PC-9 (cell line): ENCODE results near the gene TRAF3. TPM values are rescaled to one million over a fixed set of nuclear protein-coding genes. Genes with fewer than 3 reads are reported as not detected.
"Not testable (repeated sequence)": the region's sequence is repeated elsewhere in the genome, so short reads cannot be mapped to it uniquely, and the experiment has no call there.

Experiments
- BruUV-seq: library from RNA; stranded (reverse); fragments of 400-500 nt; replicated peaks from 2 replicates; lab custom pipeline; 2021; lab: Mats Ljungman, UMichigan
- CTCF ChIA-PET: fragments of 300-600 bp; sonication (Branson Sonifier 250); formaldehyde crosslinking; loops from one replicate; lab custom pipeline; 2022; ENCODE audit warnings: antibody characterized with exemption; lab: Charles Lee
- POLR2A ChIA-PET: fragments of 300-600 bp; sonication (Branson Sonifier 250); formaldehyde crosslinking; loops from one replicate; lab custom pipeline; 2022; ENCODE audit warnings: antibody characterized with exemption; ENCODE audit not compliant: unreplicated experiment; lab: Charles Lee
- DNase-seq, 2 experiments: peaks; one replicate each; pipeline versions ENCODE4 v3.0.0 to v3.0.0-alpha.2; 2015 to 2022; ENCODE audit warnings: mixed read lengths in 1 of 2
- H2AFZ ChIP-seq: fragments of 200-600 bp; sonication (generic); 2 replicates; pipeline ENCODE4 v1.8.1; 2017; ENCODE audit warnings: antibody characterized with exemption
- H3F3A ChIP-seq: fragments of 200-600 bp; sonication (generic); 2 replicates; pipeline ENCODE4 v1.8.1; 2017; ENCODE audit warnings: antibody characterized with exemption, mild to moderate bottlenecking, low read depth; ENCODE audit not compliant: insufficient read depth
- H3K27ac ChIP-seq: fragments of 200-600 bp; sonication (generic); 2 replicates; pipeline ENCODE4 v1.6.1; 2016; ENCODE audit warnings: mixed run types
- H3K27me3 ChIP-seq: fragments of 200-600 bp; sonication (generic); 2 replicates; pipeline ENCODE4 v1.6.1; 2016; ENCODE audit warnings: low read depth, mixed run types; ENCODE audit not compliant: insufficient read depth
- H3K36me3 ChIP-seq: fragments of 200-600 bp; sonication (generic); 2 replicates; pipeline ENCODE4 v1.6.1; 2016; ENCODE audit warnings: low read depth, mixed run types
- H3K4me1 ChIP-seq: fragments of 200-600 bp; sonication (generic); replicated peaks from 2 replicates; pipeline ENCODE4 v1.6.1; 2016; ENCODE audit warnings: mixed run types; ENCODE audit not compliant: insufficient read depth
- H3K4me2 ChIP-seq: fragments of 200-600 bp; sonication (generic); 2 replicates; pipeline ENCODE4 v1.6.1; 2017; ENCODE audit warnings: mixed run types
- H3K4me3 ChIP-seq: fragments of 200-600 bp; sonication (generic); 2 replicates; pipeline ENCODE4 v1.6.1; 2016; ENCODE audit warnings: mixed run types
- H3K79me2 ChIP-seq: fragments of 200-600 bp; sonication (generic); 2 replicates; pipeline ENCODE4 v1.6.1; 2017; ENCODE audit warnings: low read depth, mixed run types
- H3K9me2 ChIP-seq: fragments of 200-600 bp; sonication (generic); 2 replicates; pipeline ENCODE4 v1.8.1; 2017; ENCODE audit warnings: mild to moderate bottlenecking; ENCODE audit not compliant: insufficient read depth
- H3K9me3 ChIP-seq: fragments of 200-600 bp; sonication (generic); 2 replicates; pipeline ENCODE4 v1.8.1; 2016; ENCODE audit warnings: low read depth; ENCODE audit not compliant: insufficient read depth
- H4K20me1 ChIP-seq: fragments of 200-600 bp; sonication (generic); 2 replicates; pipeline ENCODE4 v1.8.1; 2017; ENCODE audit not compliant: insufficient read depth
- CTCF ChIP-seq: fragments of 200-600 bp; sonication (generic); conservative IDR thresholded peaks from 2 replicates; pipeline ENCODE4 v1.6.1; 2017; ENCODE audit warnings: mixed run types, antibody characterized with exemption, mild to moderate bottlenecking, moderate library complexity
- EZH2 ChIP-seq: fragments of 200-600 bp; sonication (generic); IDR thresholded peaks from 2 replicates; pipeline ENCODE4 v1.8.0; 2017; ENCODE audit warnings: antibody characterized with exemption, low read depth
- intact Hi-C: fragments of 100-400 bp; cut with micrococcal nuclease; formaldehyde crosslinking; loops from one replicate; pipeline ENCODE4 v1.10.0; 2022; ENCODE audit not compliant: unreplicated experiment
- total RNA-seq: library from RNA; stranded (reverse); gene quantifications from 2 replicates; pipeline ENCODE4 v1.2.3, GENCODE V29; 2021

Gene TRAF3
- total RNA-seq, 1 experiment from 2014 or later, result 41.3 TPM

- no peak overlapping the region for H2AFZ ChIP-seq
- H4K20me1 ChIP-seq, result peaks cover 4% of the 10 kb centered on the region; the same call in 1 of the 2 replicates
- no TSS peak for BruUV-seq
- no peaks in the 10 kb centered on the region for H3K36me3 ChIP-seq
- no peak overlapping the region for H3K4me2 ChIP-seq
- no peak overlapping the region for H3K27ac ChIP-seq
- peaks cover 47% of the 10 kb centered on the region for H3K79me2 ChIP-seq
- H3F3A ChIP-seq, result peaks cover 8% of the 10 kb centered on the region; the same call in 1 of the 2 replicates
- no peak overlapping the region for H3K4me3 ChIP-seq
- DNase-seq, result no peak
- no peak for TF ChIP-seq EZH2
- no peak for TF ChIP-seq CTCF
- peaks cover 14% of the 10 kb centered on the region for H3K4me1 ChIP-seq
- H3K27me3 ChIP-seq, result no peaks in the 10 kb centered on the region
- no peaks in the 10 kb centered on the region for H3K9me2 ChIP-seq
- no peaks in the 10 kb centered on the region for H3K9me3 ChIP-seq
- ChIA-PET POLR2A (no interaction called here), CTCF (interaction anchor here (0.7 kb wide), 1 partner anchor 61 kb away, joined by 3 read pairs; no protein-coding TSS in a partner anchor)
- intact Hi-C loops, result no loop called here
Observed at GRCh38 chr14:102822311-102822863, 45.1 kb downstream of the TRAF3 start.

GRCh38 chr14:102822887-102823286 lies 45.6 kb downstream of the TRAF3 start:
- H3K9me2 ChIP-seq, H3K4me2 ChIP-seq, H3F3A ChIP-seq, intact Hi-C loops, H3K4me3 ChIP-seq, H4K20me1 ChIP-seq, H3K36me3 ChIP-seq, H2AFZ ChIP-seq, H3K27me3 ChIP-seq, H3K27ac ChIP-seq, H3K9me3 ChIP-seq, POLR2A ChIA-PET, DNase-seq, BruUV-seq: not testable (repeated sequence)
- CTCF ChIA-PET, result interaction anchor here (0.7 kb wide), 1 partner anchor 60 kb away, joined by 3 read pairs; no protein-coding TSS in a partner anchor
- peaks cover 50% of the 10 kb centered on the region for H3K79me2 ChIP-seq
- H3K4me1 ChIP-seq, result peaks cover 19% of the 10 kb centered on the region

GRCh38 chr14:102823546-102823945 lies 46.3 kb downstream of the TRAF3 start:
- no peak for DNase-seq
- peaks cover 57% of the 10 kb centered on the region for H3K79me2 ChIP-seq
- CTCF ChIA-PET, result no interaction called here
- no peak overlapping the region for H3K4me2 ChIP-seq
- no peaks in the 10 kb centered on the region for H3K9me2 ChIP-seq
- no TSS peak for BruUV-seq
- no peak overlapping the region for H3K27ac ChIP-seq
- H3K9me3 ChIP-seq, result no peaks in the 10 kb centered on the region
- no peaks in the 10 kb centered on the region for H3K27me3 ChIP-seq
- peaks cover 11% of the 10 kb centered on the region; the same call in 1 of the 2 replicates for H3F3A ChIP-seq
- POLR2A ChIA-PET, result no interaction called here
- no peak overlapping the region for H3K4me3 ChIP-seq
- no peak overlapping the region for H2AFZ ChIP-seq
- no peak for TF ChIP-seq EZH2
- no peak for TF ChIP-seq CTCF
- no peaks in the 10 kb centered on the region for H3K36me3 ChIP-seq
- intact Hi-C loops, result no loop called here
- H3K4me1 ChIP-seq, result peaks cover 19% of the 10 kb centered on the region
- peaks cover 4% of the 10 kb centered on the region; the same call in 1 of the 2 replicates for H4K20me1 ChIP-seq
